Heart left ventricle (tissue), 16 donors: ENCODE measurements around the gene OSGIN1. TPM values are rescaled to one million over a fixed set of nuclear protein-coding genes. Genes with fewer than 3 reads are reported as not detected.
A peak's percentile ranks its signal among the peaks of the same experiment; 100 is the strongest.

Experiments
- ATAC-seq, 4 donors: fragments of 200-7000 bp; cut with Tn5 transposase; one replicate each; pipeline ENCODE4 v1.9.1; 2020 to 2022; ENCODE audit warnings: moderate library complexity in 4 of 4, mild to moderate bottlenecking in 3 of 4, moderate number of reproducible peaks in 1 of 4
- DNase-seq, 5 donors: peaks; one replicate each; pipeline ENCODE4 v3.0.0-alpha.2; 2020
- H3K27ac ChIP-seq, 12 donors: fragments of 200-600 bp; sonication (generic) in 4 of 12; one replicate each; pipeline versions ENCODE4 v1.5.0 to v1.8.0; 2016 to 2022; ENCODE audit warnings: mild to moderate bottlenecking in 2 of 12
- H3K27me3 ChIP-seq, 9 donors: fragments of 200-600 bp; sonication (generic) in 2 of 9; one replicate each; pipeline versions ENCODE4 v1.5.1 to v1.8.0; 2016 to 2022; ENCODE audit warnings: mild to moderate bottlenecking in 3 of 9
- H3K36me3 ChIP-seq, 9 donors: fragments of 200-600 bp; sonication (generic) in 2 of 9; one replicate each; pipeline versions ENCODE4 v1.5.0 to v1.8.0; 2018 to 2022; ENCODE audit warnings: mild to moderate bottlenecking in 2 of 9
- H3K4me1 ChIP-seq, 12 donors: fragments of 200-600 bp; sonication (generic) in 4 of 12; one replicate each; pipeline versions ENCODE4 v1.5.0 to v1.8.0; 2016 to 2022; ENCODE audit warnings: mild to moderate bottlenecking in 3 of 12
- H3K4me3 ChIP-seq, 12 donors: fragments of 200-600 bp; sonication (generic) in 4 of 12; one replicate each; pipeline versions ENCODE4 v1.5.0 to v1.8.0; 2017 to 2022; ENCODE audit warnings: mild to moderate bottlenecking in 9 of 12, moderate library complexity in 4 of 12
- H3K9me3 ChIP-seq, 12 donors: fragments of 200-600 bp; sonication (generic) in 4 of 12; one replicate each; pipeline versions ENCODE4 v1.5.0 to v1.8.0; 2016 to 2022; ENCODE audit warnings: mild to moderate bottlenecking in 1 of 12
- POLR2A ChIP-seq, 2 donors: fragments of 450-650 bp; IDR thresholded peaks; one replicate each; pipeline ENCODE4 v1.6.1; 2017; ENCODE audit warnings: antibody characterized with exemption in 2 of 2, mild to moderate bottlenecking in 2 of 2, moderate library complexity in 2 of 2
- WGBS, 4 donors: extraction: QIAGEN DNeasy Blood & Tissue Kit in 2 of 4; methylation state at CpG; one replicate each; pipeline versions ENCODE4 v1.1.5 to v1.1.7; 2013 to 2018; 5-methylcytosine and 5-hydroxymethylcytosine counted together
- intact Hi-C, 10 donors: fragments of 100-400 bp; cut with DNase I; formaldehyde crosslinking; loops; one replicate each; pipeline versions ENCODE4 v1.11.1 to v1.14.2; 2022
- polyA plus RNA-seq, 2 donors: library from polyadenylated mRNA; stranded (reverse); fragments of 200-250 nt; gene quantifications; one replicate each; pipeline ENCODE4 v1.2.3, GENCODE V29; 2013
- total RNA-seq, 9 donors: library from RNA; depleted of rRNA in 2 of 9; stranded (reverse); fragments of >200 nt in 2 of 9; fragmentation: NEBNext Ultra II Directional in 3 of 9; extraction: Animal tissue kit (Norgen Biotek cat#: 25700) in 3 of 9; gene quantifications; one replicate each; pipeline versions ENCODE4 v1.1.0 to v1.2.4, GENCODE V29; 2016 to 2023
- TF ChIP-seq, protein P1 (sequence below), 12 donors: fragments of 200-600 bp; sonication (generic) in 4 of 12; IDR thresholded peaks; one replicate each; pipeline versions ENCODE4 v1.5.0 to v1.8.0; 2018 to 2022; ENCODE audit warnings: antibody characterized with exemption in 12 of 12, mild to moderate bottlenecking in 5 of 12
- donor health status: ischemic (EF 13 %, LVEDD 7.1; RV severe dilation, severe dysfunction).
- donor health status: healthy with polysubstance abuse.
- donor health status: DM: no; HTN: yes; CAD: no.
- donor health status: DM: no; HTN: no; CAD: no.
- donor health status: ischemic (EF 25% LVEDD 6.9; RV normal size, moderate dysfunction).
- donor health status: ischemic (EF 25% LVEDD 5.7; RV mildly dilated, moderate dysfunction).
- donor health status: healthy.
- donor health status: DM: yes; HTN: yes; CAD: no.
- donor health status: ischemic (EF 35%, LVEDD 5.7; RV mildly dilated, moderate dysfunction).
- donor health status: nonischemic (EF 11% LVEDD 7.7; RV severe dilation, severe dysfunction).
- donor health status: DM: yes; HTN: yes; CAD: no.
- donor health status: PGD.
- donor health status: ischemic (EF 29% LVEDD 5.4; RV normal size, mild dysfunction).
- donor health status: nonischemic (EF 23%, LVEDD 6.1; RV moderate dilation, normal function).

Gene OSGIN1
- total and polyA plus RNA-seq, 11 donors: 3.3 to 12.8 (median 7.0) TPM

DNA sequence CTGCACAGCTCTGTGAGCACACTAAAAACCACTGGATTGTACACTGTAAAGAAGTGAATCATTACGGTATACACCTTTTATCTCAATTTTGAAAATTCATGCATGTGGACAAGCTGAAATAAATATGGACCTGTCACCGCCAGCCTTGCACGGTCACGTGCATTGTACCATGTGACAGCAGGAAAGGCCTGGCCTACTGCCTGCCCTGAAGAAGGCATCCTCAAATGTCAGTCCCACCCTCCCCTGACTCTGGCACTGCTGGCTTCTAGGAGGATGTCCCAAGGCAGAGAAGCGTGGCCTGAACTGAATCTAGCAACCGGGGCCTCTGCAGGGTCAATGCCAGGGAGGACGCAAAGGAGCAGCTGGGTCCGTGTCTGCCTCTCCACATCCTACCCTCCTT, 54.9 kb downstream of the OSGIN1 start:
- TF ChIP-seq POLR2A (IDR thresholded peaks at IDR 0.05): no peak
- TF ChIP-seq, protein P1, sequence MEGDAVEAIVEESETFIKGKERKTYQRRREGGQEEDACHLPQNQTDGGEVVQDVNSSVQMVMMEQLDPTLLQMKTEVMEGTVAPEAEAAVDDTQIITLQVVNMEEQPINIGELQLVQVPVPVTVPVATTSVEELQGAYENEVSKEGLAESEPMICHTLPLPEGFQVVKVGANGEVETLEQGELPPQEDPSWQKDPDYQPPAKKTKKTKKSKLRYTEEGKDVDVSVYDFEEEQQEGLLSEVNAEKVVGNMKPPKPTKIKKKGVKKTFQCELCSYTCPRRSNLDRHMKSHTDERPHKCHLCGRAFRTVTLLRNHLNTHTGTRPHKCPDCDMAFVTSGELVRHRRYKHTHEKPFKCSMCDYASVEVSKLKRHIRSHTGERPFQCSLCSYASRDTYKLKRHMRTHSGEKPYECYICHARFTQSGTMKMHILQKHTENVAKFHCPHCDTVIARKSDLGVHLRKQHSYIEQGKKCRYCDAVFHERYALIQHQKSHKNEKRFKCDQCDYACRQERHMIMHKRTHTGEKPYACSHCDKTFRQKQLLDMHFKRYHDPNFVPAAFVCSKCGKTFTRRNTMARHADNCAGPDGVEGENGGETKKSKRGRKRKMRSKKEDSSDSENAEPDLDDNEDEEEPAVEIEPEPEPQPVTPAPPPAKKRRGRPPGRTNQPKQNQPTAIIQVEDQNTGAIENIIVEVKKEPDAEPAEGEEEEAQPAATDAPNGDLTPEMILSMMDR (IDR thresholded peaks at IDR 0.05): no peak
- Histone ChIP-seq H3K4me1 (no peaks in the 10 kb centered on the region), H3K4me3 (no peak overlapping the region), H3K27ac (no peak overlapping the region), H3K27me3 (peaks cover 0 to 7% (median 0%) of the 10 kb centered on the region in 9 donors), H3K9me3 (no peaks in the 10 kb centered on the region), H3K36me3 (no peaks in the 10 kb centered on the region)
- intact Hi-C loops: loop anchor here in 1 of 10 donors (5.0 kb wide), 1 partner anchor 39 kb away; no protein-coding TSS in a partner anchor
- peak in 4 of 5 donors; percentile 24 to 57 (median 49) for DNase-seq
- 36 to 59% (median 45%) methylated on average over 8 of the region's 8 CpGs for WGBS, 4 donors
- ATAC-seq: peak; percentile 54 to 79 (median 62)

DNA sequence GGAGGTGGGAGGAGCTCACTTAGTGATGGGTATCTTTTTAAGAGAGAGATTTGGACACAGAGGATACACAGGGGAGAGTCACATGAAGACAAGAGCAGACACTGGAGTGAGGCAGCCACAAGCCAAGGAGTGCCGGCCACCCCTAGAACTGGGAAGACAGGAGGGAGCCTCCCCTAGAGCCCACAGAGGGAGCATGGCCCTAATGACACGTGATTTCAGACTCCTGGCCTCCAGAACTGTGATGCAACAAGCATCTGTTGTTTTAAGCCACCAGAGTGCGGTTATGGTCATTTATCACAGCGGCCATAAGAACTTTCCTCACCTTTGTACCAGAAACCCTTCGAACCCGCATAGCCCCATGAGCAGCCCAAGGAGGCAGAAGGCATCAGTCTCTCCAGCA, 56.2 kb downstream of the OSGIN1 start:
- peaks cover 0 to 3% (median 0%) of the 10 kb centered on the region in 9 donors for H3K27me3 ChIP-seq
- H3K4me3 ChIP-seq: no peak overlapping the region
- no peaks in the 10 kb centered on the region for H3K9me3 ChIP-seq
- TF ChIP-seq, protein P1 (IDR thresholded peaks at IDR 0.05): no peak
- no peak for TF ChIP-seq POLR2A (IDR thresholded peaks at IDR 0.05)
- no peak overlapping the region for H3K27ac ChIP-seq
- intact Hi-C loops: loop anchor here in 1 of 10 donors (5.0 kb wide), 1 partner anchor 38 kb away; no protein-coding TSS in a partner anchor
- H3K4me1 ChIP-seq: peaks cover 0 to 3% (median 0%) of the 10 kb centered on the region in 12 donors
- ATAC-seq (no peak), DNase-seq (peak in 1 of 5 donors; percentile 20)
- whole genome bisulfite sequencing, 4 donors: 88 to 97% (median 95%) methylated on average over 6 of the region's 6 CpGs
- no peaks in the 10 kb centered on the region for H3K36me3 ChIP-seq

DNA sequence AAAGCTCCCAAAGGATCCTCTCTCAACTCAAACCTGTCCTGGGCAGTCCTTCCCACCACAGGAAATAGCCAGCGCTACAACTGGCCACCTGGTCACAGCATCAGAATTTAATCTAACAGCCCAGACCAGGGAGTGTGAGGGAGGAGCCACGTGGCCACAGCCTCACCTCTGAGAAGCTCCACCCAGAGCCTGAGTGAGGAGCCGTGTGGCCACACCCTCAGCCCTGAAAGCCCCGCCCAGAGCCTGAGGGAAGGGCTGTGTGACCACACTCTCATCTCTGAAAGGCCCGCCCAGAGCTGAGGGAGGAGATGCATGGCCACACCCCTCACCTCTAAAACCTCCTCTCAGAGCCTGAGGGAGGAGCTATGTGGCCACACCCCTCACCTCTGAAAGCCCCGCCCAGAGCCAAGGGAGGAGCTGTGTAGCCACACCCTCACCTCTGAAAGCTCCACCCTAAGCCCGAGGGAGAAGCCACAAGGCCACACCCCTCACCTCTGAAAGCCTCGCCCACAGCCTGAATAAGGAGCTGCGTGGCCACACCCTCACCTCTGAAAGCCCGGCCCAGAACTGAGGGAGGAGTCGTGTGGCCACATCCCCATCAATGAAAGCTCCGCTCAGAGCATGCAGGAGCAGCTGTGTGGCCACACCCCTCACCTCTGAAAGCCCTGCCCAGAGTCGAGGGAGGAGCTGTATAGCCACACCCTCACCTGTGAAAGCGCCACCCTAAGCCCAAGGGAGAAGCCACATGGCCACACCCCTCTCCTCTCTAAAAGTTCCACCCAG, 60.9 kb downstream of the OSGIN1 start:
- ATAC-seq (peak; percentile 42 to 75 (median 70)), DNase-seq (peak in 1 of 5 donors; percentile 50)
- H3K36me3 ChIP-seq: no peaks in the 10 kb centered on the region
- peaks cover 0 to 5% (median 0%) of the 10 kb centered on the region in 12 donors for H3K4me1 ChIP-seq
- 7 to 22% (median 16%) methylated on average over 10 to 14 of the region's 14 CpGs for whole genome bisulfite sequencing, 4 donors
- intact Hi-C loops: no loop called here
- no peak overlapping the region for H3K4me3 ChIP-seq
- H3K27ac ChIP-seq: no peak overlapping the region
- no peaks in the 10 kb centered on the region for H3K27me3 ChIP-seq
- TF ChIP-seq, protein P1 (IDR thresholded peaks at IDR 0.05): no peak
- H3K9me3 ChIP-seq: no peaks in the 10 kb centered on the region

DNA sequence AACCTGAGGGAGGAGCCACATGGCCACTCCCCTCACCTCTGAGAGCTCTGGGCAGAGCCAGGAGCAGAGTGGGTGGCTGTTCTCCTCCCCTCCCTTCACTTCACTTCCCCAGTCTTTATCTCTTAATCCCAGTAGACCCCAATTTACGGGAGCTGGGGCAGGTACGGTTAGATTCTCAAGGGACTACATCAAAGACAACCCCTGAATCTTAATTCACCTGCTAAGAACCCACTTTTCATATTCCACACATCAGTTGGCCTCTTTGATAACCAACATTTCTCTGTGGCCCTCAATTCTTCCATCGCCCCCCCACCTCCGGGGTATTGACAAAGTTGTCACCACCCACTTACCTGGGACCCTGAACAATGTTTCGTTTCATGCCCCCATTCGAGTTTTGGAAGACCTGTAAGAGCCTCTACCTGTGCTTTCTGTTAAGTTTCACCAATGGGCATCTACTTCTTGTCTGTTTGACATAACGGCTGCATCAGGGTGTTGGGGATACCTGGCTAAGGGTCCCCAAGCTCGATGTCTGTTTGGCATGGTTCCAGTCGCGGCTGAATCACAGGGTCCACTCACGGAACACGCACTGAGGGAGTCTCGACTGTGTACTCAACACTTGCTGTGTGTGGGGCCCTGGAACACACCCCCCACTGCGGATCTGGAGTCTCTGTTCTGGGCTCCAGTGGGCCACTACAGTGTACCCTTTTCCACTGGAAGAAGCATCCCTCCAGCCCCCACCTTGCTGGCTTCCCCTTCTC, 61.7 kb downstream of the OSGIN1 start:
- peaks cover 0 to 7% (median 0%) of the 10 kb centered on the region in 12 donors for H3K4me1 ChIP-seq
- H3K4me3 ChIP-seq: no peak overlapping the region
- ATAC-seq (no peak), DNase-seq (no peak)
- H3K27ac ChIP-seq: no peak overlapping the region
- H3K27me3 ChIP-seq: no peaks in the 10 kb centered on the region
- WGBS, 4 donors: 67 to 75% (median 72%) methylated on average over 14 of the region's 14 CpGs
- TF ChIP-seq, protein P1 (IDR thresholded peaks at IDR 0.05): no peak
- H3K36me3 ChIP-seq: no peaks in the 10 kb centered on the region
- intact Hi-C loops: no loop called here
- no peaks in the 10 kb centered on the region for H3K9me3 ChIP-seq
